Stimulated activated CD8-positive, alpha-beta memory T cell treated with anti-CD3 and anti-CD28 coated beads, Interleukin-4, amount 100 ng/mL, for 4 hours (primary cell): ENCODE results near the gene DSG2.
"Not testable (repeated sequence)": the region's sequence is repeated elsewhere in the genome, so short reads cannot be mapped to it uniquely, and the experiment has no call there.

Source experiments
- DNase-seq, 2 donors: peaks; one replicate each; pipeline ENCODE4 v3.0.0-alpha.2; 2020; ENCODE audit warnings: low read depth in 2 of 2, low spot score in 1 of 2

The DSG2 gene

DNA sequence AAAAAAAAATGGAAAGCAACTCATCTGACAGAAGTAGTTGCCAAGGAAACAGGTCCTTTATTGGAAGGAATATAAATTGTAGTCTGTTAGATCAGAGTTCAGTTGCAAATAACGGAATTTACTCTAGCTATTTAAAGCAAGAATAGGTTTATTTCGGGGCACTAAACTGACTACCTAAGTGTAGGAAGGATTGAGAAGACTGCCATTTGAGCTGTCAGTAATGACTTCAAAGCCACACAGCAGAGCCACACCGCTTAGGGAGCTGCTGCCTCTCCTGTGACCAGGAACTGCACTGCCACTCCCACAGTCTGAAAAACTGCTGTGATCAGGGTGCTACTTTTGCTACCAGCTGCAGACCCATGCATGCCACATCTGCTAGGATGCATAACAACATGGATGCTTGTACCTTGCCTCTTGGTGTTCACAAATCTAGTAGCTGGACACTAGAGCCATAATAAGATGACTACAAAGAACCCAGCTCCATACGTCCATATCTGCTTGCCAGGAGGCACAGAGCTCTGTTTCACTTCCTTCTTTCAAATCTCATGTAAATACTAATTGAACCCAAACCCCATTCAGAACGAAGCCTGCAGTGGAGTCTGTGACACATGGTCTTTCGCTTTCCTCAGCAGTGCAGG lies 2.2 kb downstream of the DSG2 start:
- DNase-seq = no peak

DNA sequence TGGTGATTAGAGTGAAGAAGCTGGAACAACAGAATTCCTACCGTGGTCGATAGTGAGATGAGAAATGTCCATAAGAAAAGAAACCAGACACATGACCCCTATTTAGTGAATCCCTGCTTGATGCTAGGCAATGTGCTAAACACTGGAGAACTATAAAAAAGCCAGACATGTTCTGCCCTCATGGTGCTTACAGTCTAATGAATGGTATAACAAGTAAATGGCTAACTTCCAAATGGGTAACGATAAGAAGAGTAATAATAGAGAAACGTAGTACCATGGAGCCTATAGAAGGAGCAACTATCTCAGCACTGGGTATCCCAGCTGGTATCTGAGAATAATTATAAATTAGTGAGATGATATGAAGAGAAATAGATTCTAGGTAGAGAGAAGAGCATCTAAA lies 5.0 kb downstream of the DSG2 start:
- DNase-seq = no peak

DNA sequence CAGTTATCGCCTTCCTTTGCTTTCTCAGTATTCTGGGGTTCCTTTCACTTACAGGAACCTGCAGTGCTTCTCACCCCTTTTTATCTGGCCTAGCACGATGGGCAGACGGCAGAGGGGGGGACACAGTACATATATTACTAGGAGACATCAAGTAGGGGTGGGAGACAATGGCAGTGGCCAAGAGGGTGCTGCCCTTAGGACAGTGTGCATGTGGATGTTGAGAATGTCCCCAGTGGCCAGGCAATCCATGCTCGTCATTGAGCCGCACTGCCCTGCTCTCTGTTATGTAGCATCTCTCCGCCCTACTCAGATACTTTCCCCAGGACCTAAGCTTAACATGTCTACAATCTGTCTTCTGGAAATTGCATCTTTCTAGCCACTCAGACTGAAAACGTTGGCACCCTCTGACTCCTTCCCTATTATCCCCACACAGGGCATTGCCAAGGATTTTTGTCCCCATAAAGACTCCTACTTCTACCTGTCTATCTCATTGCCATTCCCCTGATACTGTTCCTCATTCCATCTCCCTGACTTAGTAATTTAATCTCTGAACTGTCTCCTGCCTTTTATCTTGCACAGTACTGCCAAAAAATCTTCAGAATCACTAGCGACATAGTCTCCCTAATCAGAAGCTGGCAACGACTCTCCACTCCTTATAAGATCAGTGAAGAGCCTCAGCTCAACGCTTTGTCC lies 6.6 kb downstream of the DSG2 start:
- no peak for DNase-seq

- no peak for DNase-seq
Measured at GRCh38 chr18:31505156-31505555, 7.2 kb downstream of the DSG2 start.

DNA sequence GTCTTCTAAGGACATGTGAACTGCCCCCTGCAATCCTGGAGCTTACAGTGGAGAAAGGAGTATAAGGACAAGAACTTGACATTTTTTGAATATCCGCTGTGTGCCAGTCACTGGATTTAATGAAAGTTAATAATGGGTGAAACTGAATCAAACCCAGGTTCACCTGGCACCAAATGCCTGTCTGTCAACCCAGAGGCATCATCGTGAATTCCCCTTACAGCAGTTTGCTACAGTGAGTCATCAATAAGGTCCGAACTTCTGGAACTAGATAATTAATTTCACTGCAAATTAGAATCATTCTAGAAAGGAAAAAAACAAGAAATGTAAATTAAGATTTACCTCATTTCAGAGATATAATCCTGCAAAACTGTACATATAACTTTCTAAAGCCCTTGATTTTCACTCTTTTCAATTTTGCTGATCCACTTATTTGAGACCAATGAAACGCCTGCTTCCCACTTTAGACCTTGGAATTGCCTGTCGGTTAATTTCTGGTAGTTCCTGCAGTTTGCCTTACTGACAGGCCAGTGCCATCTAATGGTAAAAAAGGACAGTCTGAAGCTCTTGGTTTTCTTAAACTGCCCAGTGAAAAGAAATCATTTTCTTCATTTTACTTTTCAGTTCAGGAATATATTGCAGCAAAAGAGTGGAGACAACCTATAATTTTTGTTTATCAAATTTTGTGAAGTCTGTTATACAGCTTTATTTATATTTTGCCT lies 8.2 kb downstream of the DSG2 start:
- DNase-seq = no peak

DNA sequence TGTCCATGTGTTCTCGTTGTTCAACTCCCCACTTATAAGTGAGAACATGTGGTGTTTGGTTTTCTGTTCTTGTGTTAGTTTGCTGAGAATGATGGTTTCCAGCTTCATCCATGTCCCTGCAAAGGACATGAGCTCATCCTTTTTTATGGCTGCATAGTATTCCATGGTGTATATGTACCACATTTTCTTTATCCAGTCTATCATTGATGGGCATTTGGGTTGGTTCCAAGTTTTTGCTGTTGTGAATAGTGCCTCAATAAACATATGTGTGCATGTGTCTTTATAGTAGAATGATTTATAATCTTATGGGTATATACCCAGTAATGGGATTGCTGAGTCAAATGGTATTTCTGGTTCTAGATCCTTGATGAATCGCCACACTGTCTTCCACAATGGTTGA lies 9.1 kb downstream of the DSG2 start:
- DNase-seq = not testable (repeated sequence)

DNA sequence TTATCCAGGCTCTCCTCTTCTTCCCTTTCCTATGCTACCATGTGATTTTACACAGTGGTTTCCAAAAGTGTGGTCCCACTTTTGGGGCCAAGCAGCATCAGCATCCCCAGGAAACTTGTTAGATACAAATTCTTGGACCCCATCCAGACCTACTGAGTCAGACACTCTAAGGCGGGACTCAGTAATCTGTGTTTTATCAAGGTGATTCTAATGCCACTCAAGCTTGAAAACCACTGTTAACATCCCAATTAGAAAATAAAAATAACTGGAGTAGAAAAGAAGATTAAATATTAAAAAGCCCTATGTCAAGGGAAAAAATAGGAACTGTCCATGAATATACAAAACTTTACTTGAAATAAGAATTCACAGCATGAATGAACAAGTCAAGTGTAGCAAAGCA lies 10.8 kb downstream of the DSG2 start:
- DNase-seq = no peak

DNA sequence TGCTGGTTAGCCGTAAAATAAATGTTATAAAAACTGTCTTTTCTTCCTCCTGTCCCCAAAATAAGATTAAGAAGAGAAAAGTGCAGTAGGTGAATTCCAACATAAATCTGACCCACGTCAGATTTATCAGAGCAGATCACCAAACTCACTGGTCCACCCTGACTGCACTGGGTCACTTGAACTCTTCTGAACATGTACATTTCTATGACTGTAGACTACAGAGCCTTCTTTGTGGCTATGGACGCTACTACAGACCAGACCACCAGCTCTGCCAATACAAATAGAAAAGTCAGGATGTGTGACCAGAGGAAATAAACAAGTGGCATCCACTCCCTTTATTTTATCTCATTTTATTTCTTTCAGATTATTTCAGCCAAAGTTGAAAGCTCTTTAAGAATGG lies 11.6 kb downstream of the DSG2 start:
- no peak for DNase-seq

GRCh38 chr18:31510319-31510718 lies 12.3 kb downstream of the DSG2 start:
- no peak for DNase-seq

GRCh38 chr18:31511098-31511497 lies 13.1 kb downstream of the DSG2 start:
- DNase-seq = no peak

DNA sequence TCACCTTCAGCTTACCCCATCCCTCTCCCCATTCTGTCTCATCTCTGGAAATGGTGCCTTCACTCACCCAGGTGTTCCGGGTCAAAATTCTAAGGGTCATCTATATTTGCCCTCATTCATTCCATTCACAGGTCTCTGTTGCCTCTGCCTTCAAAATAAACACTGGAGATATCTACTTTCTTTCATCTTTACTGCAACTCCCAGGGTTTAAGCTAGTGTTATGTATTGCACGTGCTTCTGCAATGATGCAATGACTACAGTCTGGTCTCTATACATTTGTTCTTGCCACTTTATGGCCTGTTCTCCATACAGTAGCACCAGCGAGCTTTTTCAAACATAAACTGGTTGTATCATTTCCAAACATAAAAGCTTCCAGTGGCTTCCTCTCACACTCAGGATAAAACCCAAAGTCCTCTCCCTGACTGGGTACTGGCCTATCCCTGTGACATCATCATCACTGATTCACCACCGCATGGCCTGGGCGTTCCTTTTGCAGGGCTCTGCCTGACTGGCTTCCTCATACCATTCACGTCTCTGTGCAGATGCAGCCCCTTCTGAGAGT lies 14.3 kb downstream of the DSG2 start:
- no peak for DNase-seq

DNA sequence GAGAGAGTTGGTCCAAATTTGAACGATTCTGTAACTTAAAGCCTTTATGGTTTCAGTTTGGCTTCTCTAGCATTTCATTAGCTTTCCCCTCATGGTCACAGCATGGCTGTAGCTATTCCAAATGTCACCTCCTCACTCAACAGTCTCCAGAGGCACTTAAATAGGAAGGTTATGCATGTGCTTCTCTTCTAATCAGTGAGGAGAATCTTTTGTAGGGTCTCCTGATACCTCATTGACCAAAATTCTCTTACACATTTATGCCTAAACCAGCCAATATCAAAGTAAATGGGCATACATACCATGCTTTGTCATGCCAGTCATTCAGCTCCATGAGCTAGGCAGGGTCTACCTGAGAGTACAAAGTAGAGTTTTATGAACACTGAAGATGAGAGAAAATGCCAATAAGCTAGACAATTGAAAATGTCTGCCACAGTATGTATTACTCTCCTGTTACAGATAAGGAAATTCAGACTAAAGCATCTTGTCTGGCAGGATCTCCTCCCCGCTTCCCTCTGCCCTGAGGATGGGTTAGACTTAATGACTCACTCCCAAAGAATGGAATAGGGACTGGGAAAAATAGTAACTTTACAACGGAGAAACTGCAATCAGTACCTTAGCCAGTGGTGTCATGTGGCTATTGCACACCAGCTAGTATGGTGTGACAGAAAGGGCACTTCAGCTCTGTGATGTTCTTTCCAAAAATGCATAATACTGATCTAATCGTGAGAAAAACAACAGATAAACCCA lies 15.4 kb downstream of the DSG2 start:
- no peak for DNase-seq

- no peak for DNase-seq
Measured at GRCh38 chr18:31516437-31516836, 18.5 kb downstream of the DSG2 start.

GRCh38 chr18:31526374-31526773 lies 28.4 kb downstream of the DSG2 start:
- no peak for DNase-seq

DNA sequence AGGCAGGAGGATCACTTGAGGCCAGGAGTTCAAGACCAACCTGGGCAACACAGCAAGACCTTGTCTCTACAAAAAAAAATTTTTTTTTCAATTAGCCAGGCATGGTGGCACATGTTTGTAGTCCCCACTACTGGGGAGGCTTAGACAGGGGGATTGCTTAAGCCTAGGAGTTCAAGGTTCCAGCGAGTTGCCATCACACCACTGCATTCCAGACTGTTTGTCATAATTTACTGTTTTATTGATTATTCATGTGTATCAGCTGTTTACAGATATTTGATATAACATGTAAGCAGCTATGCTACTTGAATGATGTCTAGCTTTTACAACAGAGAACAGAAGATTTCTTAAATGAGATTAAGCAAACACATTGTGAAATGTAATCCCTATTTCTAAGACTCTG lies 35.3 kb downstream of the DSG2 start:
- no peak for DNase-seq

GRCh38 chr18:31538837-31539236 lies 40.9 kb downstream of the DSG2 start:
- no peak for DNase-seq

- DNase-seq = no peak
Measured at GRCh38 chr18:31546476-31546875, 48.5 kb downstream of the DSG2 start.

- no peak for DNase-seq
Measured at GRCh38 chr18:31548853-31549252, 50.9 kb downstream of the DSG2 start.

GRCh38 chr18:31549416-31549815 lies 51.4 kb downstream of the DSG2 start:
- no peak for DNase-seq

- no peak for DNase-seq
Measured at GRCh38 chr18:31551883-31552282, 53.9 kb downstream of the DSG2 start.

- no peak for DNase-seq
Measured at GRCh38 chr18:31553800-31554199, 55.8 kb downstream of the DSG2 start.
